ENCODE data around the gene GLIPR2.

DNA sequence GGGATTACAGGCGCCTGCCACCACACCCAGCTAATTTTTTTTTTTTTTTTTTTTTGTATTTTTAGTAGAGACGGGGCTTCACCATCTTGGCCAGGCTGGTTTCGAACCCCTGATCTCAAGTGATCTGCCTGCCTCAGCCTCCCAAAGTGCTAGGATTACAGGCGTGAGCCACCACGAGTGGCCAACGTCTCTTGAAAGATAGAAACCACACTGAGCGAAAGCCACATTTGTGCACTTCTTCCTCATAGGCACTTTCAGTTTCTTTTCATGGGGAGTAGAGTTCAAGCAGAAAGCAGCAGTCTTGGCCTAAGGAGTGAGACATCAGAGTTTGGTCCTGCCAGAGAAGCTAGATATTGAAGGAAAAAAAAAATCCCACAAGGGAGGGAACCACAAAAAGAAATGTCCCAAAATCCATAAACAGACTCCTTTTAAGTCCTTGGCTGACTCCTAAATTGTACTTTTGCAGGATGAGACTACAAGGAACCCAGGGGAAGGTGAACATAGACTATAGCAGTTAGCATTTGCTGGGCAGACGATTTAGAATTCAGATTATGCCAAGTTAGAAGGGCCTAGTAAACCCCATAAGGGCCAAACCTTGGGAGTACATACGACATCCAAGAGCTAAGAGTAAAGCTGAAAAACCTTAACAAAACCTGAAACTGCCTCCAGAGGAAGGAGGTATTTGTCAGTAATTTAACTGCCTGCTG is 43.9 kb upstream of the GLIPR2 start:
- TF ChIP-seq NANOG (IDR thresholded peaks at IDR 0.05; ENCODE audit: borderline replicate concordance) (no peak), POLR2AphosphoS5 (IDR thresholded peaks at IDR 0.05; ENCODE audit: low read depth) (no peak), CTCF (conservative IDR thresholded peaks at IDR 0.05; ENCODE audit: low read depth in 2 of 2) (no peak), EZH2 (IDR thresholded peaks at IDR 0.05; ENCODE audit: low read depth, unreplicated experiment) (no peak), EZH2phosphoT487 (IDR thresholded peaks at IDR 0.05; ENCODE audit: unreplicated experiment) (no peak)

All from GM23338 (cell line).